Stomach (tissue), 9 donors: Measurements from ENCODE around the gene SPATA6L. TPM values are rescaled to one million over a fixed set of nuclear protein-coding genes. Genes with fewer than 3 reads are reported as not detected.
A peak's percentile ranks its signal among the peaks of the same experiment; 100 is the strongest.
"Not testable (repeated sequence)": the region's sequence is repeated elsewhere in the genome, so short reads cannot be mapped to it uniquely, and the experiment has no call there.

Experiments
- DNase-seq, 2 donors: peaks; one replicate each; pipeline versions ENCODE4 v3.0.0 to v3.0.0-alpha.2; 2013 to 2019
- H3K27ac ChIP-seq, 5 donors: fragments of 200-600 bp in 4 of 5; sonication (generic) in 4 of 5; one replicate each; pipeline ENCODE4 v1.5.1; 2013 to 2019; ENCODE audit warnings: mild to moderate bottlenecking in 1 of 5, moderate library complexity in 1 of 5
- H3K27me3 ChIP-seq, 3 donors: fragments of 200-600 bp; sonication (generic); one replicate each; pipeline ENCODE4 v1.5.1; 2017 to 2019; ENCODE audit warnings: mixed run types in 1 of 3
- H3K36me3 ChIP-seq, 4 donors: fragments of 200-600 bp; sonication (generic); 1 replicate in 3 of 4; 2 replicates in 1 of 4; pipeline ENCODE4 v1.5.1; 2016 to 2019
- H3K4me1 ChIP-seq, 4 donors: fragments of 200-600 bp; sonication (generic); one replicate each; pipeline ENCODE4 v1.5.1; 2016 to 2019
- H3K4me3 ChIP-seq, 4 donors: fragments of 200-600 bp; sonication (generic) in 3 of 4; one replicate each; pipeline ENCODE4 v1.5.1; 2016 to 2019; ENCODE audit warnings: mild to moderate bottlenecking in 1 of 4
- H3K9me3 ChIP-seq, 4 donors: fragments of 200-600 bp; sonication (generic); one replicate each; pipeline ENCODE4 v1.5.1; 2016 to 2019
- EP300 ChIP-seq: sonication (generic); formaldehyde crosslinking; IDR thresholded peaks from one replicate; pipeline ENCODE4 v1.6.1; 2017; ENCODE audit warnings: antibody characterized with exemption
- POLR2A ChIP-seq, 4 donors: fragments of 450-650 bp; IDR thresholded peaks; one replicate each; pipeline ENCODE4 v1.6.1; 2016; ENCODE audit warnings: antibody characterized with exemption in 4 of 4, control low read depth in 2 of 4, mild to moderate bottlenecking in 1 of 4, moderate library complexity in 1 of 4
- POLR2AphosphoS5 ChIP-seq, 3 donors: sonication (generic); formaldehyde crosslinking; IDR thresholded peaks; one replicate each; pipeline ENCODE4 v1.6.1; 2016; ENCODE audit warnings: antibody characterized with exemption in 3 of 3
- WGBS, 5 donors: extraction: QIAGEN DNeasy Blood & Tissue Kit in 3 of 5; methylation state at CpG; one replicate each; pipeline versions ENCODE4 v1.1.5 to v1.1.7; 2013 to 2018; 5-methylcytosine and 5-hydroxymethylcytosine counted together
- intact Hi-C: fragments of 100-400 bp; cut with DNase I; formaldehyde crosslinking; loops from one replicate; pipeline ENCODE4 v1.15.1; 2023; ENCODE audit warnings: low total_unique reads
- polyA plus RNA-seq, 3 donors: library from polyadenylated mRNA; stranded (reverse); fragments of 200-250 nt; gene quantifications; one replicate each; pipeline ENCODE4 v1.2.3, GENCODE V29; 2013
- total RNA-seq, 5 donors: library from RNA; depleted of rRNA; stranded (reverse); fragments of >200 nt; gene quantifications; one replicate each; pipeline versions ENCODE4 v1.1.0 to v1.2.3, GENCODE V29; 2014 to 2016
- TF ChIP-seq, protein P1 (sequence below), 7 experiments: fragments of 450-650 bp in 4 of 7; fragments of 200-600 bp in 3 of 7; sonication (generic) in 3 of 7; IDR thresholded peaks; one replicate each; pipeline ENCODE4 v1.5.1; 2016 to 2019; ENCODE audit warnings: antibody characterized with exemption in 7 of 7, control low read depth in 2 of 7, mild to moderate bottlenecking in 1 of 7
- donor health status: healthy with polysubstance abuse.
- donor health status: Bipolar disorder and iron deficiency.
- donor health status: healthy.

SPATA6L gene
- total and polyA plus RNA-seq, 8 donors: 2.3 to 32.7 (median 5.4) TPM

GRCh38 chr9:4661165-4661564 lies 5.1 kb downstream of the SPATA6L start:
- WGBS, 5 donors: 80 to 99% (median 95%) methylated on average over 1 of the region's 1 CpG
- H3K27me3 ChIP-seq: no peaks in the 10 kb centered on the region
- peak overlapping the region in 3 of 5 donors; percentile 88 to 96 (median 93) for H3K27ac ChIP-seq
- TF ChIP-seq, protein P1, sequence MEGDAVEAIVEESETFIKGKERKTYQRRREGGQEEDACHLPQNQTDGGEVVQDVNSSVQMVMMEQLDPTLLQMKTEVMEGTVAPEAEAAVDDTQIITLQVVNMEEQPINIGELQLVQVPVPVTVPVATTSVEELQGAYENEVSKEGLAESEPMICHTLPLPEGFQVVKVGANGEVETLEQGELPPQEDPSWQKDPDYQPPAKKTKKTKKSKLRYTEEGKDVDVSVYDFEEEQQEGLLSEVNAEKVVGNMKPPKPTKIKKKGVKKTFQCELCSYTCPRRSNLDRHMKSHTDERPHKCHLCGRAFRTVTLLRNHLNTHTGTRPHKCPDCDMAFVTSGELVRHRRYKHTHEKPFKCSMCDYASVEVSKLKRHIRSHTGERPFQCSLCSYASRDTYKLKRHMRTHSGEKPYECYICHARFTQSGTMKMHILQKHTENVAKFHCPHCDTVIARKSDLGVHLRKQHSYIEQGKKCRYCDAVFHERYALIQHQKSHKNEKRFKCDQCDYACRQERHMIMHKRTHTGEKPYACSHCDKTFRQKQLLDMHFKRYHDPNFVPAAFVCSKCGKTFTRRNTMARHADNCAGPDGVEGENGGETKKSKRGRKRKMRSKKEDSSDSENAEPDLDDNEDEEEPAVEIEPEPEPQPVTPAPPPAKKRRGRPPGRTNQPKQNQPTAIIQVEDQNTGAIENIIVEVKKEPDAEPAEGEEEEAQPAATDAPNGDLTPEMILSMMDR (IDR thresholded peaks at IDR 0.05): no peak
- TF ChIP-seq EP300: no peak
- no peak for TF ChIP-seq POLR2A (IDR thresholded peaks at IDR 0.05)
- TF ChIP-seq POLR2AphosphoS5 (IDR thresholded peaks at IDR 0.05): no peak
- no peaks in the 10 kb centered on the region for H3K9me3 ChIP-seq
- intact Hi-C loops: no loop called here
- H3K4me3 ChIP-seq: no peak overlapping the region
- peaks cover 41 to 54% (median 47%) of the 10 kb centered on the region in 4 donors for H3K4me1 ChIP-seq
- no peak for DNase-seq
- H3K36me3 ChIP-seq: no peaks in the 10 kb centered on the region

GRCh38 chr9:4660665-4661064 lies 5.6 kb downstream of the SPATA6L start:
- intact Hi-C loops, H3K9me3 ChIP-seq, H3K27ac ChIP-seq, H3K36me3 ChIP-seq, DNase-seq, H3K27me3 ChIP-seq, H3K4me3 ChIP-seq: not testable (repeated sequence)
- 88 to 97% (median 91%) methylated on average over 4 to 5 of the region's 5 CpGs for WGBS, 5 donors
- H3K4me1 ChIP-seq: peaks cover 41 to 49% (median 44%) of the 10 kb centered on the region in 4 donors

- peak; percentile 41 to 64 for DNase-seq
- intact Hi-C loops: no loop called here
- H3K9me3 ChIP-seq: no peaks in the 10 kb centered on the region
- TF ChIP-seq POLR2AphosphoS5 (IDR thresholded peaks at IDR 0.05): peak in 1 of 3 donors; percentile 47
- TF ChIP-seq, protein P1 (IDR thresholded peaks at IDR 0.05): no peak
- H3K4me1 ChIP-seq: peaks cover 11 to 19% (median 18%) of the 10 kb centered on the region in 4 donors
- H3K4me3 ChIP-seq: no peak overlapping the region
- H3K36me3 ChIP-seq: peaks cover 0 to 15% (median 3%) of the 10 kb centered on the region in 4 donors
- WGBS, 5 donors: 54 to 65% (median 60%) methylated on average over 4 of the region's 4 CpGs
- H3K27me3 ChIP-seq: no peaks in the 10 kb centered on the region
- peak overlapping the region; percentile 45 to 78 (median 66) for H3K27ac ChIP-seq
Measured at GRCh38 chr9:4657426-4658159, 8.7 kb downstream of the SPATA6L start.

DNA sequence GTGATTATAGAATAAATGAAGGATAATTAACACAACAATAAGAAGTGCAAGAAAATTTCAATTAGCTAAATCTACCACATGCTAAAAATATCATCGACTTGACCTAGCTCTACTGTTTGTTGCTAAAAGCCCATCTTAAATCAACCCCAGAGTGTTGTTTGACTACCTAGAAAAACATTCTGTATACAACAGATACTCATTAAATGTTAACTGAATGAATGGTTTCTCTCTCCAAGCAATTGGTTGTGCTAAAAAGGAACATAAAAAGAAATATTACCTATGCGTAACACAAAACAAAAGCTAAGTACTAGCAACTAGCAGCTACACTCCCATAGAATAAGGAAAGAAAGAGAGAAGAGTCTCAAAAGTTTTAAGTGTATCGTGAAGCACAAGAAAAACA lies 9.7 kb downstream of the SPATA6L start:
- H3K4me1 ChIP-seq: peaks cover 5 to 16% (median 12%) of the 10 kb centered on the region in 4 donors
- peaks cover 0 to 15% (median 3%) of the 10 kb centered on the region in 4 donors for H3K36me3 ChIP-seq
- H3K27me3 ChIP-seq: no peaks in the 10 kb centered on the region
- TF ChIP-seq POLR2AphosphoS5 (IDR thresholded peaks at IDR 0.05) (no peak), POLR2A (IDR thresholded peaks at IDR 0.05) (no peak), EP300 (no peak)
- TF ChIP-seq, protein P1 (IDR thresholded peaks at IDR 0.05): no peak
- intact Hi-C loops: no loop called here
- no peaks in the 10 kb centered on the region for H3K9me3 ChIP-seq
- WGBS, 5 donors: 71 to 93% (median 74%) methylated on average over 3 of the region's 3 CpGs
- H3K27ac ChIP-seq: no peak overlapping the region
- DNase-seq: no peak
- no peak overlapping the region for H3K4me3 ChIP-seq

GRCh38 chr9:4656196-4656595 lies 10.1 kb downstream of the SPATA6L start:
- intact Hi-C loops, H3K4me3 ChIP-seq, DNase-seq, H3K9me3 ChIP-seq, H3K27me3 ChIP-seq, H3K27ac ChIP-seq: not testable (repeated sequence)
- peaks cover 0 to 15% (median 3%) of the 10 kb centered on the region in 4 donors for H3K36me3 ChIP-seq
- WGBS, 5 donors: 90 to 96% (median 92%) methylated on average over 3 of the region's 3 CpGs
- peaks cover 1 to 13% (median 9%) of the 10 kb centered on the region in 4 donors for H3K4me1 ChIP-seq
